CD4-positive, alpha-beta T cell treated with Interleukin-12 subunit alpha and Interleukin-12 subunit beta, for 1 hour (primary cell): ENCODE measurements around the gene ATG7.

Experiments used
- DNase-seq: peaks from one replicate; pipeline ENCODE4 v3.0.0-alpha.2; 2020

The ATG7 gene

GRCh38 chr3:11367143-11367693 lies 95.0 kb downstream of the ATG7 start:
- DNase-seq, result no peak

GRCh38 chr3:11370191-11370590 lies 98.0 kb downstream of the ATG7 start:
- no peak for DNase-seq

GRCh38 chr3:11370966-11371365 lies 98.8 kb downstream of the ATG7 start:
- DNase-seq, result no peak

- DNase-seq, result no peak
Measured at GRCh38 chr3:11371747-11372146, 99.5 kb downstream of the ATG7 start.

GRCh38 chr3:11373235-11373634 lies 101.0 kb downstream of the ATG7 start:
- no peak for DNase-seq

GRCh38 chr3:11373654-11374053 lies 101.5 kb downstream of the ATG7 start:
- DNase-seq, result no peak

GRCh38 chr3:11375333-11376088 lies 103.3 kb downstream of the ATG7 start:
- no peak for DNase-seq

GRCh38 chr3:11377719-11378118 lies 105.5 kb downstream of the ATG7 start:
- DNase-seq, result no peak

GRCh38 chr3:11379238-11379823 lies 107.1 kb downstream of the ATG7 start:
- peak; percentile 52 for DNase-seq

- DNase-seq, result no peak
Measured at GRCh38 chr3:11379824-11380701, 107.9 kb downstream of the ATG7 start.

- no peak for DNase-seq
Measured at GRCh38 chr3:11381141-11381540, 108.9 kb downstream of the ATG7 start.

- no peak for DNase-seq
Measured at GRCh38 chr3:11381563-11381962, 109.4 kb downstream of the ATG7 start.

GRCh38 chr3:11382146-11382745 lies 110.0 kb downstream of the ATG7 start:
- no peak for DNase-seq

- DNase-seq, result no peak
Measured at GRCh38 chr3:11384074-11384473, 111.9 kb downstream of the ATG7 start.

- no peak for DNase-seq
Measured at GRCh38 chr3:11385326-11385725, 113.1 kb downstream of the ATG7 start.

GRCh38 chr3:11385891-11386290 lies 113.7 kb downstream of the ATG7 start:
- DNase-seq, result no peak

- DNase-seq, result no peak
Measured at GRCh38 chr3:11386465-11387113, 114.4 kb downstream of the ATG7 start.

- no peak for DNase-seq
Measured at GRCh38 chr3:11389386-11390268, 117.4 kb downstream of the ATG7 start.

GRCh38 chr3:11390411-11391131 lies 118.4 kb downstream of the ATG7 start:
- no peak for DNase-seq

- no peak for DNase-seq
Measured at GRCh38 chr3:11391174-11391879, 119.1 kb downstream of the ATG7 start.
